ENCODE measurements around the gene ANGPTL8. TPM values are rescaled to one million over a fixed set of nuclear protein-coding genes. Genes with fewer than 3 reads are reported as not detected.

Gene ANGPTL8
- total and polyA plus RNA-seq, 12 donors: 0.34 to 13.0 (median 1.7) TPM; not detected in 6

DNA sequence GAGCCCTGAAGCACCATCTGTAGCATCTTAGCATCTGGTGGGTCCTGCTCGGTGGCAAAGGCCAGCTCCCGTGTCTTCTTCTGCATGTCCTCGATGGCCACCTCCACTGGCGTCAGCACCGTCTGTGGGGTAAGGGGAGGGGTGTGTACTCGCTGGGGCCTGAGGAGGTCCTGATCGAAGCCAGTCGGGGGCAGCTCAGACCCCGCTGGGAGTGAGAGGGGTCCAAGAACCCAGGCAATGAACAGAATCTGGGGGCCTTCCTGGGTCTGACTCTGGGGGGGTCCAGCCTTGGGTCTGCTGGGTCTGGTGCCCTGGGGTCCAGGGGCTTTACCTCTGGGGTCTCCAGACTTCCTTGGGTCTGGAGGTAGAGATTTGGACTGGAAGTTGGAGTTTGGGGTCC, 38.5 kb upstream of the ANGPTL8 start:
- TF ChIP-seq, protein P1, sequence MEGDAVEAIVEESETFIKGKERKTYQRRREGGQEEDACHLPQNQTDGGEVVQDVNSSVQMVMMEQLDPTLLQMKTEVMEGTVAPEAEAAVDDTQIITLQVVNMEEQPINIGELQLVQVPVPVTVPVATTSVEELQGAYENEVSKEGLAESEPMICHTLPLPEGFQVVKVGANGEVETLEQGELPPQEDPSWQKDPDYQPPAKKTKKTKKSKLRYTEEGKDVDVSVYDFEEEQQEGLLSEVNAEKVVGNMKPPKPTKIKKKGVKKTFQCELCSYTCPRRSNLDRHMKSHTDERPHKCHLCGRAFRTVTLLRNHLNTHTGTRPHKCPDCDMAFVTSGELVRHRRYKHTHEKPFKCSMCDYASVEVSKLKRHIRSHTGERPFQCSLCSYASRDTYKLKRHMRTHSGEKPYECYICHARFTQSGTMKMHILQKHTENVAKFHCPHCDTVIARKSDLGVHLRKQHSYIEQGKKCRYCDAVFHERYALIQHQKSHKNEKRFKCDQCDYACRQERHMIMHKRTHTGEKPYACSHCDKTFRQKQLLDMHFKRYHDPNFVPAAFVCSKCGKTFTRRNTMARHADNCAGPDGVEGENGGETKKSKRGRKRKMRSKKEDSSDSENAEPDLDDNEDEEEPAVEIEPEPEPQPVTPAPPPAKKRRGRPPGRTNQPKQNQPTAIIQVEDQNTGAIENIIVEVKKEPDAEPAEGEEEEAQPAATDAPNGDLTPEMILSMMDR (IDR thresholded peaks at IDR 0.05): no peak
- Histone ChIP-seq H3K4me1 (peaks cover 13 to 59% (median 41%) of the 10 kb centered on the region in 9 donors), H3K36me3 (peaks cover 0 to 78% (median 12%) of the 10 kb centered on the region in 9 donors), H3K27me3 (peaks cover 0 to 7% (median 0%) of the 10 kb centered on the region in 7 donors), H3K4me3 (no peak overlapping the region), H3K27ac (peak overlapping the region in 5 of 10 donors; percentile 15 to 91 (median 85)), H3K9me3 (no peaks in the 10 kb centered on the region)
- no peak for DNase-seq
- WGBS, 2 donors: 85 to 87% methylated on average over 9 of the region's 9 CpGs
- no peak for ATAC-seq
- intact Hi-C loops (cut with DNase I): loop anchor here in 7 of 10 donors (5.0 to 10.0 kb wide), 3 partner anchors 64 to 166 kb away; no protein-coding TSS in a partner anchor

DNA sequence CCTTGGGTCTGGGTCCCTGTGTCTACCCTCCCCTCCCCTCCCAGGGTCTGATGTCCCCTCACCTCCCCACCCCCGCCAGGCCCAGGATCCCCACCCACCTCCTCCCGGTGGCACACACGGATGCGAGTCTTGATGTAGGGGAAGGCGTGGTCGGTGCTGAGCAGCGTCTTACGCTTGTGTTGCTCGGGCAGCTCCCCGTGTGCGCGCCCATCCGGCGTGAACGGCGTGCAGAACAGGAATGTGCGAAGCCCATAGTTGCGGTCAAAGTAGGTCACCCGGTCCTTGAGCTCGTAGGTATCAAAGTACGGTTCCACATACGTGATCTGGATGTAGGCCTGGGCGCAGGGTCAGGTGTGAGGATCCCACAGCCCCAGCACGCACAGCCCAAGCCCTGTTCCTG, 37.6 kb upstream of the ANGPTL8 start:
- Histone ChIP-seq H3K36me3 (peaks cover 0 to 87% (median 17%) of the 10 kb centered on the region in 9 donors), H3K4me3 (no peak overlapping the region), H3K4me1 (peaks cover 13 to 51% (median 35%) of the 10 kb centered on the region in 9 donors), H3K9me3 (no peaks in the 10 kb centered on the region), H3K27me3 (peaks cover 0 to 1% (median 0%) of the 10 kb centered on the region in 7 donors), H3K27ac (peak overlapping the region in 9 of 10 donors; percentile 81 to 94 (median 85))
- ATAC-seq: no peak
- DNase-seq: no peak
- intact Hi-C loops (cut with DNase I): loop anchor here in 7 of 10 donors (5.0 to 10.0 kb wide), 3 partner anchors 64 to 167 kb away; no protein-coding TSS in a partner anchor
- TF ChIP-seq, protein P1 (IDR thresholded peaks at IDR 0.05): no peak
- 95 to 96% methylated on average over 24 of the region's 24 CpGs for whole genome bisulfite sequencing, 2 donors

DNA sequence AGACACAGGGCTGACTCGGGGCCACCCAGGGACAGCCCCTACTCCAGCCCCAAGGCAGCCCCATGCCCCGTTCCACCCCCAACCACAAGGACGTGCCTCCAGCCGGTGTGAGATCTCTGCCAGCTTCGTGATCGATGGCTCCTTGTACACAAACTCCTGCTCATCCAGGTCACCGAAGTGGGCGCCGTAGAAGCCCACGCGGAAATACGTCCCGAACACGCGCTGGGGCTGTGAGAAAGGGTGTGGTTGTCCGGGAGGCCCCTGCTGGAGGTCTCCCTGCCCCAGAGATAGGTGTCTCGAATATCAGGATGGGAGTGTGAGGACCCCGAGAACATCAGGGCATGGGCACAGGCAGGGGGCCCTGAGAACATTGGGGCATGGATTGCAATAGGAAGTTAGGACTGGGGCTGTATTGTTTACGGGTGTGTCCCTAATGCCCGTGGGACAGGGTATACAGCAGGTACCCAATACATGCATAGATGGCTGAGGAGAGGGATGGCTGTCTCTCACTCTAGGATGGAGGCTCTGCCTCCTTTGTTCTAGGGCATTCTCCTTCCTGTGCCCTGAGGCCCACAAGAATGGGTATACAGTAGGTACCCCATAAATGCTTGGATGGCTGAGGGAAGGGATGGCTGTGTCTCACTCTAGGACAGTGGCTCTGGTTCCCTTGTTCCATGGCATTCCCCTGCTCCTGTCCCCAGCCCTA, 36.8 kb upstream of the ANGPTL8 start:
- TF ChIP-seq, protein P1 (IDR thresholded peaks at IDR 0.05): no peak
- Histone ChIP-seq H3K36me3 (peaks cover 0 to 95% (median 23%) of the 10 kb centered on the region in 9 donors), H3K27me3 (no peaks in the 10 kb centered on the region), H3K4me1 (peaks cover 13 to 50% (median 35%) of the 10 kb centered on the region in 9 donors), H3K9me3 (no peaks in the 10 kb centered on the region), H3K27ac (peak overlapping the region; percentile 81 to 94 (median 85)), H3K4me3 (no peak overlapping the region)
- intact Hi-C loops (cut with DNase I): loop anchor here in 8 of 10 donors (1.0 to 10.0 kb wide), 6 partner anchors 60 to 168 kb away; no protein-coding TSS in a partner anchor
- no peak for DNase-seq
- peak in 5 of 8 donors; percentile 0 to 2 (median 0) for ATAC-seq
- WGBS, 2 donors: 80 to 88% methylated on average over 20 of the region's 20 CpGs

DNA sequence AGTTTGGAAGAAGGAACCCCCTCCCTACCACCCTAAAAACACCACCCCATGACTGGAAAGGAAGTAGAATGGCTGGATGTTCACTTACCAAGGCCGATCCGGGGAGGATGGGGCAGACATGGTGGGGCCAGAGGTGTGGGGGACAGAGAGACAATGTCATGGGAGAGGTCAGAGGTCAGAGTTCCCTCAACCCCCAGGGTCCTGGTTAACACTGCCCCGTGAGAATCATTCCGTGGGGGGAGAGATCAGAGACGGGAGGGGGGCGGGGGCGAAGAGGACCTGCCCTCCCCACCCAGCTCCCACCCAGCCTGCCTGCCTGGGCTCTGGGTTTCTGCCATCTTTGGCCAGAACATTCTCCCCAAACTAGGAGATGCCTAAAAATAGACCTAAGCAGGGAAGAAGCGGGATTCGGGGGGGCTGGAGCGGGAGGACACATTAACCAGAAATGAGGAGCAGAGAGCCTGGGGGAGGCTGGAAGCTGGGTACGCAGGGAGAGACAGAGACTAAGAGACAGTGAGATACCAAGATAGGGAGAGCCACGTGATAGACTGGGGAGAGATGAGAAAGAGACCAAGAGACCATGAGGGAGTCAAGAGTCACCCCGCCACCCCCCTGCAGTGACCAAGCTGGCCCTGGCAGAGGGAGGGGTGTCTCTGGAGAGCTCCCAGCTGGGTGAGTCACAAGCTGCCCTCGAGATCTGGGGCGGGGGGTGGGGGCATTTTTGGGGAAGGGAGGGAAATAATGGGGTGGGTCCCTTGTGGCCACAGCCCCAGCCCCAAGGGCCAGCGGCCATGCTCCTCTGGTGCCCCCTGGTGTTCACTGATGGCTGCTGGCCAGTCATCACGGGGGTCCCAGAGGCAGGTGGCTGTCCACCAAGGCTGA, 36.0 kb upstream of the ANGPTL8 start:
- no peaks in the 10 kb centered on the region for H3K9me3 ChIP-seq
- H3K4me3 ChIP-seq: peak overlapping the region in 7 of 10 donors; percentile 2 to 37 (median 33)
- peak overlapping the region; percentile 81 to 94 (median 85) for H3K27ac ChIP-seq
- ATAC-seq (peak; percentile 71 to 85 (median 78)), DNase-seq (peak; percentile 81 to 87)
- TF ChIP-seq, protein P1 (IDR thresholded peaks at IDR 0.05): peak; percentile 82 to 92 (median 87)
- intact Hi-C loops (cut with DNase I): loop anchor here in 9 of 10 donors (1.0 to 10.0 kb wide), 7 partner anchors 61 to 169 kb away; no protein-coding TSS in a partner anchor
- H3K4me1 ChIP-seq: peaks cover 13 to 43% (median 29%) of the 10 kb centered on the region in 9 donors
- H3K27me3 ChIP-seq: no peaks in the 10 kb centered on the region
- 30 to 34% methylated on average over 17 of the region's 17 CpGs for WGBS, 2 donors
- H3K36me3 ChIP-seq: peaks cover 0 to 99% (median 24%) of the 10 kb centered on the region in 9 donors

All from heart right ventricle (tissue), 16 donors.